Keratinocyte (primary cell): ENCODE data around the gene CCDC15. TPM values are rescaled to one million over a fixed set of nuclear protein-coding genes. Genes with fewer than 3 reads are reported as not detected.
A peak's percentile ranks its signal among the peaks of the same experiment; 100 is the strongest.

ENCODE experiments used
- DNase-seq: peaks from one replicate; pipeline ENCODE4 v3.0.0-alpha.2; 2011; ENCODE audit warnings: low read depth, missing footprints, low spot score
- FAIRE-seq: peaks from 2 replicates; lab custom pipeline; 2011; peaks lifted over from hg19 to GRCh38; lab: Jason Lieb, UNC
- H2AFZ ChIP-seq: 2 replicates; pipeline ENCODE4 v1.6.0; 2012; ENCODE audit warnings: low read length, control low read depth, inconsistent platforms; ENCODE audit not compliant: control insufficient read depth
- H3K27ac ChIP-seq: 2 replicates; pipeline ENCODE4 v1.5.1; 2011; ENCODE audit warnings: low read length; ENCODE audit not compliant: control insufficient read depth, insufficient read depth
- H3K27me3 ChIP-seq: 3 replicates; pipeline ENCODE4 v1.6.0; 2011; ENCODE audit warnings: low read length; ENCODE audit not compliant: control insufficient read depth, insufficient read depth; ENCODE audit errors: extremely low read depth
- H3K36me3 ChIP-seq, 2 experiments: 2 replicates in 1 of 2; 3 replicates in 1 of 2; pipeline ENCODE4 v1.5.1; 2011; ENCODE audit warnings: low read length in 2 of 2, mild to moderate bottlenecking in 1 of 2; ENCODE audit not compliant: control insufficient read depth in 2 of 2, insufficient read depth in 2 of 2; ENCODE audit errors: extremely low read depth in 1 of 2
- H3K4me1 ChIP-seq: 3 replicates; pipeline ENCODE4 v1.5.1; 2011; ENCODE audit warnings: low read length; ENCODE audit not compliant: control insufficient read depth, insufficient read depth; ENCODE audit errors: extremely low read depth
- H3K4me2 ChIP-seq: 3 replicates; pipeline ENCODE4 v1.6.0; 2011; ENCODE audit warnings: low read depth, low read length; ENCODE audit not compliant: control insufficient read depth, insufficient read depth; ENCODE audit errors: extremely low read depth
- H3K4me3 ChIP-seq, 3 experiments: fragments of 200-600 bp in 1 of 3; sonication (generic) in 1 of 3; 2 replicates in 2 of 3; 3 replicates in 1 of 3; pipeline ENCODE4 v1.5.1; 2011 to 2016; ENCODE audit warnings: low read length in 3 of 3, mild to moderate bottlenecking in 3 of 3, control low read depth in 2 of 3, inconsistent platforms in 1 of 3, low read depth in 1 of 3, mixed read lengths in 1 of 3, mixed run types in 1 of 3, moderate library complexity in 1 of 3; ENCODE audit not compliant: control insufficient read depth in 2 of 3, insufficient read depth in 2 of 3; ENCODE audit errors: extremely low read depth in 1 of 3
- H3K79me2 ChIP-seq: 2 replicates; pipeline ENCODE4 v1.6.0; 2012; ENCODE audit warnings: low read length; ENCODE audit not compliant: control insufficient read depth, insufficient read depth
- H3K9ac ChIP-seq: 3 replicates; pipeline ENCODE4 v1.6.0; 2011; ENCODE audit warnings: low read length; ENCODE audit not compliant: control insufficient read depth, insufficient read depth; ENCODE audit errors: extremely low read depth
- H3K9me1 ChIP-seq: 3 replicates; pipeline ENCODE4 v1.6.0; 2011; ENCODE audit warnings: low read length; ENCODE audit not compliant: control insufficient read depth, insufficient read depth; ENCODE audit errors: extremely low read depth
- H3K9me3 ChIP-seq: 2 replicates; pipeline ENCODE4 v1.5.1; 2012; ENCODE audit warnings: low read depth, low read length; ENCODE audit not compliant: control insufficient read depth
- H4K20me1 ChIP-seq: 3 replicates; pipeline ENCODE4 v1.6.0; 2011; ENCODE audit warnings: low read length; ENCODE audit not compliant: control insufficient read depth, insufficient read depth; ENCODE audit errors: extremely low read depth
- EZH2 ChIP-seq: IDR thresholded peaks from one replicate; pipeline ENCODE4 v1.6.1; 2012; ENCODE audit warnings: inconsistent platforms, mild to moderate bottlenecking, low read length, moderate library complexity
- dilution Hi-C: fragments of 300-500 bp; cut with MboI; formaldehyde crosslinking; loops from one replicate; pipeline ENCODE4 v1.7.0; 2020; ENCODE audit warnings: low sequenced_read_pairs; ENCODE audit not compliant: extremely low pct_ligation_motif_present
- polyA plus RNA-seq, 5 experiments: library from polyadenylated mRNA; depleted of rRNA in 3 of 5; stranded (reverse) in 3 of 5; stranded (forward) in 1 of 5; unstranded in 1 of 5; fragments of >200 nt; gene quantifications; 1 replicate in 1 of 5; 2 replicates in 3 of 5; 3 replicates in 1 of 5; pipeline versions ENCODE4 v1.2.1 to v1.2.3, GENCODE V29; 2011 to 2012; ENCODE audit warnings: missing spikeins in 2 of 5, low read depth in 1 of 5, low replicate concordance in 1 of 5
- TF ChIP-seq, protein P1 (sequence below), 3 experiments: IDR thresholded peaks in 1 of 3; conservative IDR thresholded peaks in 1 of 3; optimal IDR thresholded peaks in 1 of 3; 2 replicates in 2 of 3; 3 replicates in 1 of 3; pipeline versions ENCODE3 to v1.5.1; 2011; ENCODE audit warnings: low read length in 3 of 3, mild to moderate bottlenecking in 3 of 3, moderate library complexity in 2 of 3, control low read depth in 1 of 3, inconsistent platforms in 1 of 3; ENCODE audit not compliant: insufficient read depth in 2 of 3; ENCODE audit errors: extremely low read depth in 1 of 3

The CCDC15 gene
- polyA plus RNA-seq, 1 donor (not counting 4 experiments of a cell fraction or from before 2014, with no cell fraction given): 2.0 TPM

DNA sequence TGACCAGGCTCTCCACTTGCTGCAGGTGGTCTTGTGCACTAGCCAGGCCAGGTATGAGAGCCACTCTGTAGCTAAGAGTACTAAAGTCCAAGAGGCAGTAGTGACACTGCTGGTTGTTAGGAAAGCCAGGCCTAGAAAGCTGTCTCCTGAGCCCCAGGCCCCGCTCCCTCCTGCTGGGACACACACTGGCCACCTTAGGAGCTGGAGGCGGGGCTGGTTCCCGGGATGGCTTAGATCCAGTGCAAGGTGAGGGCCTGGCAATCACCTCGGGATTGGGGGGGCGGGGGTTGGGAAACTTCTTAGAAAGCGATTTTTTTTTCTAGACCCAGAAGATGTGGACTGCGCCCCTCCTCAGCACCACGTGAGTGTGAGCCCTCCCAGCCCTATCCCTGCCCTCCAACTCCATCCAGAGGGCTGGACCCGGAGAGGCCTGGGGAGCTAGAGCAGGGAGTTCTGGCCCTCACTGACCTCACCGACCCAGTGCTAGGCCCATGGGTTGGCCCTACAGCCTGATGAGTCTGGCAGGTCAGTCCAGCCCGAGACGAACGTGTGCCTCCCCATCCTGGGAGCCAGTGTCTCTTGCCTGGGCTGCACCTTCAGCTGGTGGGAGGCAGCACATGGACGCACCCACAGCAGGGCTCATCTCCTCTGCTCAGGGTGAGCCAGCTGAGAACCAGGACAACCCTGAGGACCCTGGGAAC, 127.2 kb downstream of the CCDC15 start:
- no peak for FAIRE-seq
- Histone ChIP-seq H3K36me3 (peaks cover 0 to 14% of the 10 kb centered on the region in 2 experiments), H3K4me3 (no peak overlapping the region), H4K20me1 (no peaks in the 10 kb centered on the region), H3K9me3 (no peaks in the 10 kb centered on the region), H3K79me2 (no peaks in the 10 kb centered on the region), H3K4me2 (no peak overlapping the region), H3K27ac (no peak overlapping the region), H3K9ac (no peak overlapping the region), H3K4me1 (peaks cover 25% of the 10 kb centered on the region), H3K9me1 (no peaks in the 10 kb centered on the region), H3K27me3 (no peaks in the 10 kb centered on the region), H2AFZ (no peak overlapping the region)
- dilution Hi-C loops: no loop called here
- no peak for TF ChIP-seq EZH2
- TF ChIP-seq, protein P1, sequence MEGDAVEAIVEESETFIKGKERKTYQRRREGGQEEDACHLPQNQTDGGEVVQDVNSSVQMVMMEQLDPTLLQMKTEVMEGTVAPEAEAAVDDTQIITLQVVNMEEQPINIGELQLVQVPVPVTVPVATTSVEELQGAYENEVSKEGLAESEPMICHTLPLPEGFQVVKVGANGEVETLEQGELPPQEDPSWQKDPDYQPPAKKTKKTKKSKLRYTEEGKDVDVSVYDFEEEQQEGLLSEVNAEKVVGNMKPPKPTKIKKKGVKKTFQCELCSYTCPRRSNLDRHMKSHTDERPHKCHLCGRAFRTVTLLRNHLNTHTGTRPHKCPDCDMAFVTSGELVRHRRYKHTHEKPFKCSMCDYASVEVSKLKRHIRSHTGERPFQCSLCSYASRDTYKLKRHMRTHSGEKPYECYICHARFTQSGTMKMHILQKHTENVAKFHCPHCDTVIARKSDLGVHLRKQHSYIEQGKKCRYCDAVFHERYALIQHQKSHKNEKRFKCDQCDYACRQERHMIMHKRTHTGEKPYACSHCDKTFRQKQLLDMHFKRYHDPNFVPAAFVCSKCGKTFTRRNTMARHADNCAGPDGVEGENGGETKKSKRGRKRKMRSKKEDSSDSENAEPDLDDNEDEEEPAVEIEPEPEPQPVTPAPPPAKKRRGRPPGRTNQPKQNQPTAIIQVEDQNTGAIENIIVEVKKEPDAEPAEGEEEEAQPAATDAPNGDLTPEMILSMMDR (optimal IDR thresholded peaks at IDR 0.05 in 1 of 3, IDR thresholded peaks at IDR 0.05 in 1 of 3, conservative IDR thresholded peaks at IDR 0.05 in 1 of 3; ENCODE audit: extremely low read depth in 1 of 3, insufficient read depth in 2 of 3, low read length in 3 of 3): no peak
- DNase-seq: no peak

DNA sequence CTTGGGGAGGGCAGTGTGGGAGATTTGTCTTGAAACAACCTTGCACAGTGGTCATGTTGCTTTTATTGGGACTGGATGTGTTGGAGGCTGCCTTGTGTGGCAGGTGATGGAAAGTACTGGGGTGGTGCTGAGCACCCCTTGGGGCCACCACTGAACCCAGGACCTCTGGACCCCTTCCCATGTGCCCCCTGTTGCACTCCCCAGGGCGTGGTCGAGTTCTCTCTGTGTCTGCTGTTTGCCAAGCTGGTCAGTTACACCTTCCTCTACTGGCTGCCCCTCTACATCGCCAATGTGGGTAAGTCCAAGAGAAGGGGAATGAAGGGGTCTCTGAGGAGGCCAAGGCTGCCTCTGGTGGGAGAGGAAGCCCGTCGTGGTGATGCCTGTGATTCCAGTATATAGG, 128.0 kb downstream of the CCDC15 start:
- no peak for DNase-seq
- TF ChIP-seq, protein P1 (optimal IDR thresholded peaks at IDR 0.05 in 1 of 3, IDR thresholded peaks at IDR 0.05 in 1 of 3, conservative IDR thresholded peaks at IDR 0.05 in 1 of 3; ENCODE audit: extremely low read depth in 1 of 3, insufficient read depth in 2 of 3, low read length in 3 of 3): no peak
- no peak for TF ChIP-seq EZH2
- no peak overlapping the region for H3K4me2 ChIP-seq
- no peaks in the 10 kb centered on the region for H4K20me1 ChIP-seq
- H3K36me3 ChIP-seq: peaks cover 0 to 16% of the 10 kb centered on the region in 2 experiments
- dilution Hi-C loops: no loop called here
- H3K4me3 ChIP-seq: no peak overlapping the region
- FAIRE-seq: no peak
- no peaks in the 10 kb centered on the region for H3K9me1 ChIP-seq
- no peak overlapping the region for H3K9ac ChIP-seq
- peak overlapping the region; percentile 87 for H3K27ac ChIP-seq
- no peaks in the 10 kb centered on the region for H3K27me3 ChIP-seq
- H3K4me1 ChIP-seq: peaks cover 24% of the 10 kb centered on the region
- no peaks in the 10 kb centered on the region for H3K79me2 ChIP-seq
- H3K9me3 ChIP-seq: no peaks in the 10 kb centered on the region
- no peak overlapping the region for H2AFZ ChIP-seq
